Right hindlimb (tissue), 1 donor: Measurements from ENCODE around the gene SERPINE1.

Experiments
- DNase-seq: peaks from one replicate; pipeline ENCODE4 v3.0.0-alpha.2; 2018

SERPINE1 gene

DNA sequence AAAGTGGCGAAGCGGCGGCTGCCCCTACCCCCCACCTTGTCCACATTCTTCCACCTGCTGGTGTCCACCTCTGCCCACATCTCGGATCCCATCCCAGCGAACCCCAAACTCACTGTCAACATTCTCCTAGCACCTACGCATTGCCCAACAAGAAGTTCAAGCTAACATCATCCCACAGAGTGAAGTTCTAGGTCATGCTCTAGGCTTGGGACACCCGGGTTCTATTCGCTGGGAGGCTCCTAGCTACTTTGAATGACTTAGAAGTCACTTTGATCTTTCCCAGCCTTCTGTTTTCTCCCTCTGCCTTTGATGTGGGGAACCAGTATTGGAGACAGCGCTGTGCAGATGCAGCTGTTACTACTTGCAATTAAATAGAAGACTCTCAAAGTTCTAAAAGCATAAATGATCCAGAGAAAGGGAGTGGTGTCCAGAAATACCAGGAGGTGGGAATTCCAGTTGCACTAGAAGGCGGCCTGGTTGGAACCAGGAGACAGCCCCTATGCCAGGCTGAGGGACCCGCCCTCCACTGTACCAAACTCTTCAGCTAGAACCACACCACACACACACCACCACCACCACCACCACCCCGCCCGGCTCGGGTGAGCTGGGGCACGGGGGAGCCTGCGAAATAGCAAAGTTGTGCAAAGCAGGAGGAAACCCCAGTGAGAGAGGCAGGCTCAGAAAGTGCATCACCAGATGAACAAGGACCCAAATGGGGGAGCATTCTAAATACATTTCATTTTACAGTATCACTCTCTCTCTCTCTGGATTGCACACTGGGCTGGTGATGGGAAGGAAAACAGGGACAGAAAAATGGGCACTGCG is 43.9 kb downstream of the SERPINE1 start:
- no peak for DNase-seq

DNA sequence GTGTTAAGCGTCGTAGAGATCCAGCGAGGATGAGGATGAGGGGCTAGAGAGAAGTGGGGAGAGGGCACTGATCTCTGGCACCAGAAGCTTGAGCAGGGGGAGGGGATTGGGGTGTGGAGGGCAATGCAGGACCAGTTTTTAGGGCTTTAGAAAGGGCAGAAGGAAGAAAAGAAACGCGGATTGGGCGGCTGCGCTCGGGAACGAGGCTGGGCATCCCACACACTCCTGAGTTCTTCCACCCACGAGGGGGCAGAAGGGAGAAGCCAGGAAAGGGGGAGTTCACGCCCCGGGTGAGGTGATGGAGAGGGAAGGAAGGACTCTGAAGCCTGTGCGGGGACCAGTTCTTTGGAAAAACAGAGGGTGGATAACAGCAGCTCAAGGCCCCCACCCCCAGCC is 44.5 kb downstream of the SERPINE1 start:
- no peak for DNase-seq

DNA sequence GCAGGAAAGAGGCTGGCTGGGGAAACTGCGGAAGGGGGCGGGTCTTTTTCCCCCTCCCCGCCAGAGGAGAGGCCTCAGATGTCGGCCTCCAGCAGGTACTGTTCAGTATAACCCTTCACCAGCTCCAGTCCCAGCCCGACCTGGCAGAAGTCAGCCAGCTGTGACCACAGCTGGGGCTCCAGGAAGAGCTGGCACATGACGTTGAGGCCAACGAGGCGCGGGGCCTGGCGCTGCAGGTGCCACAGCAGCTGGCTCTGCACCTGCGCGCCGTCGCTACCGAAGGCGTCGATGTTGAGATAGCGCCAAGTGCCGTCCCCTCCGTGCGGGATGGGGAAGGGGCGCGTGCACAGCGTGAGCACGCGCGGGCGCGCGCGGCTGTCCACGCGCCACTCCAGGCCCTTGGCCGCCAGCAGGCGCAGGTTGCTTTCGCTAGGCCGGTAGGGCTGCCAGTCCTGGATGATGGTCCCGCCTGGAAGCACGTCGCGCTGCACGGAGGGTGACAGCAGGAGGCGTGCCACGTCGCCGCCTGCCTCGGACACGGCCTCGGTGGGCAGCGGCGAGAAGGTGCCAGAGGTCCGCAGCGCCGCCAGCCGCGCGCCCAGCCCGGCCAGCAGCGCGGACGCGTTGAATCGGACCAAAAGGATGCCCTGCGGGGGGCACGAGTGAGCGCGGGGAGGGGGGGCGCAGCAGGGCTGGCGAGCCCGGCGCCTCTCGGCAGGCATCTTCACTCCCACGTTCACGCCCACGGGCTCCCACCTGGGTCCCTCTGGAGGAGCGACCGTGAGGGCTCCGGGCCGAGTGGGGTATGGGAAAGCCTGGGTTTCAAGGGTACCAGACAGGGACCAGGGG is 45.3 kb downstream of the SERPINE1 start:
- no peak for DNase-seq

DNA sequence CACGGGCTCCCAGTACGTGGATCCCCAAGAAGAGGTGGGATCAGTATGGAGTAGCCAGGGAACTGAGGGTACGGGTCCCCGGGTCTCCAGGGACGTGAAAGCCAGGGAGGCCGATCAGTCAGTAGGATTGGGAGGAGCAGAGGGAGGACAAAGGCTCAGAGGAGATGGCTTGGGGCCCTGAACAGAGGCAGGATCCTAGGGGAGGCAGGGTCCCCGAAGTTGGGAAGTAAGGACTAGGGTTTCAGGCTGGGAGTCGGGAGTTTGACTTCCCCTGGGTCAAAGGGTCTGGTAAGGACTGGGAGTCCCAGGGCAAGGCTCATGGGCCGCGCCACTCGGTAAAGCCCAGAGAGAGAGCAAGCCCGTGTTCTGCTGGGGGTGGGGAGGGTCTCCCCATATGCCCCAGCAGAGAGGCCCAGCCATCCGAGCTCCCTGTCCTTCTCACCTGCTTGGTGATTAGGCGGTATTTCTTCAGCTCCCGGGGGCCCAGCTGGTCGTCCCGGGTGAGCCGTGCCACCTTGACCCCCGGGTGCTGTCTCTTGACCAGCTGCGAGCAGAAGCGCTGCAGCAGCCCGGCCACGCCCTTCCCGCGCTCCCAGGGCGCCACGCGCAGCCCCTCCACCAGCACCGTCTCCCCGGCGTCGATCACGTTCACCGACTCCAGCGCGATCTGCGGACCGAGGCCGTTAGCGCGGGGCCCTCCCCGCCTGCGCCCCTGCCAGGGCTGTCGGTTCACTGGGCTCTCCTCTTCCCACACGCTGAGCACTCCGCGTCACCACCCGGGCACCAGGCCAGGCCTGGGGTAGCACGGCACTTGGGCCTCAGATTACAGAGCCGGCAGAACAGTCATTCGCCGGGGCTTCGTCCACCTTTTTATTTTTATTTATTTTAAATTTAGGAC is 46.2 kb downstream of the SERPINE1 start:
- peak; percentile 64 for DNase-seq

DNA sequence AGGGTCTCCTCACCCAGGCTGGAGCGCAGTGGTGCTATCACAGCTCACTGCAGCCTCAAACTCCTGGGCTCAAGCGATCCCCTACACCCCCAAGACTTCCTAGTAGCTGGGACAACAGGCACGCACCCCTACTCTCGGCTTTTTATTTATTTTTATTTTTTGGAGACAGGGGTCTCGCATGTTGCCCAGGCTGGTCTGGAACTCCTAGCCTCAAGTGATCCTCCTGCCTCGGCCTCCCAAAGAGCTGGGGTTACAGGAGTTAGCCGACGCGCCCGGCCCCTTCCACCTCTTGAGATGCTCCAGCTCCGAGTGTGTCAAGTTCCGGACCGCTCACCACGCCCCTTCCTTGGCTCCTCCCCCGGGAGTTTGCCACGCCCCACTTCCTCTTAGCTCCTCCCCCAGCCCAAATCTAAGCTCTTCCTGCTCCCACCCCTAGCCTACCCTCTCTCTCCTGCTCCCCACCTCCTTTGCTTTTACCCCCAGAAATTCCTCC is 46.9 kb downstream of the SERPINE1 start:
- DNase-seq, result no peak

DNA sequence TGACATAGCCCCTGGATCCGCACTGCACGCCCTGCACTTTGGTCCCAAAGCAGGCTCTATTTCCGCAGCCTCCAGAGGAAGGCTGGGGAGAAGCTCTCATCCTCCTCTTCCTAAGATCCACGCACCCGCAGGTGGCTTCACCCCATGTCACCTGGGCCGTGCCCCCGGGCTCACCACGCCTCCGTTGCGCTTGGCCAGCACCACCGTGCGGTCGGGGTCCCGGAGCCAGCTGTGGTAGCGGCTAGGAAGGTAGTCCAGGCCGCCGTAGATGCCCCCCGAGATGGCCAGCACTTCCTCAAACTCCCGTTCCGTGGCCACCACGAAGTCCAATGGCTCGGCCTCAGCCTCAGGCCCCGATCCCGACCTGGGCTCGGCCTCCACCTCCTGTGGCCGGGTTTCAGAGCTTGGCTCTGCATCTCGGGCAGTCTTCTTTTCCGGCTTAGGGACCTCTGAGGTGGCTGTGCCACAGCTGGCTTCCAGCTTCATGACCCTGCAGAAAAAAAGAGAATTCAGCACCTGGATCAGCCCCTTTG is 47.5 kb downstream of the SERPINE1 start:
- DNase-seq, result no peak

DNA sequence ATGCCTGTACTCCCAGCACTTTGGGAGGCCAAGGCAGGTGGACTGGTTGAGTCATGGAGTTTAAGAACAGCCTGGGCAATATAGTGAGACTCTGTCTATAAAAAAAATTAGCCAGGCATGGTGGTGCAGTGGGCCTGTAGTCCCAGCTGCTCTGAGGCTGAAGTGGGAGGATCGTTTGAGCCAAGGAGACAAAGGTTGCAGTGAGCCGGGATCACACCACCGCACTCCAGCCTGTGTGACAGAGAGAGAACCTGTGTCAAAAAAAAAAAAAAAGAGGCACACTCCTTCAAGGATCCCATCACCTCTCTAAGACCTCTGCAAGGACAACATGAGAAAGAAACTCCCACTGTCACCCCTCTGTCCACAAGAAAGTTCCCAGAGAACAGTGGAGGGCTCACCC is 48.8 kb downstream of the SERPINE1 start:
- no peak for DNase-seq

DNA sequence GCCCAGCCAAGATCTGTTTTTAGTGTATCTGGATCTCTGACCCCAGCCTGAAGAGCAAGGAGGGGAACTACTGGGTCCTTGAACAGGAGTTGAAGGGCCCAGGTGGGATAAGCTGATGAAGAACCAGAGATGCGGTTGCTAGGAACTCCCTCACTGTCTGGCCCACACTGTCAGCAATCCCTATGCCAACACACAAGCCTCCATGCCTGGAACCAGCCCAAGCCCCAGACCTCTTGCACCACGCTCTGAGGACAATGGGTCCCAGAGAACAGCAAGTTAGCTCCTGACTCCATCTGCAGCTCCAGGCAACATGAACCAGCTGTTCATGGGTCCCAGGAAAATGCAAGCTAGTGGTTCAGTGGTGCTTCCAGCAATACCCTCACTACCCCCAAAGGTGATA is 50.7 kb downstream of the SERPINE1 start:
- DNase-seq, result no peak

DNA sequence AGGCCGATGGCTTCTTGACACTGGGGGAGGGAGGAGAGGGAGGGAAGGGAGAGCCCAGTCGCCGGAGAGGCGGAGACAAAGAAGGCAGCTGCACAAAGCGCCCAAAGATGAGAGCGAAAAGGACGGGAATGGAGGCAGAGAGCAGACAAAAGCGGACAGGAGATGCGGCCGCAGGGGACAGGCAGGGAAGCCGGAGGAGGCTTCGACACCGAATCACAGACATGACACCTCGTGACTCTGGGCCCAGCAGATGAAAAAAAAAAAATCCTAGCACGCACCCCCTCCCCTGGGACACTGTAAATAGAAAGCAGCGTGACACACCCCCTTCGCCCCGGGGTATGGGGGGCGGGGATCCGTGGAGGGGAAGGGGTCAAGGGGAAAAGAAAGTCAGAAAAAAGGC is 52.2 kb downstream of the SERPINE1 start:
- DNase-seq, result no peak

DNA sequence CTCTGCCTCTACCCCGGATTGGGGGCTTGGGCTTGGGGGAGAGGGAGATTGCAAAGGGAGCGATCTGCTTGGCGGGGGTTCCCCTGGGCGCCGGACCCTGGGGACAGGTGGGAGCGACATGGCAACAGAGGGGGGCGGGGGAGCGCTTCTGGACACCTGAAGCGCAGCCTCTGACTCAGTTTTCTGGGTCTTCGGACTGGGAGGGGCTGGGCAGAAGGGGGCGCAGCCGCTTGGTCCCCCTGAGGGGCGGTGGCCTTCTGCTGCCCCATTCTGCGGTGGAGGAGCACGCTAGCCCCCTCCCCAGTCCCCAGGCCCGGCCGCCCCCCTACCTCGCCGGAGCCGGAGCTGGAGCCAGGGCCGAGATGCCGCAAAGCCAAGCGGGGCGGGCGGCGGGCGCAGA is 52.8 kb downstream of the SERPINE1 start:
- no peak for DNase-seq

DNA sequence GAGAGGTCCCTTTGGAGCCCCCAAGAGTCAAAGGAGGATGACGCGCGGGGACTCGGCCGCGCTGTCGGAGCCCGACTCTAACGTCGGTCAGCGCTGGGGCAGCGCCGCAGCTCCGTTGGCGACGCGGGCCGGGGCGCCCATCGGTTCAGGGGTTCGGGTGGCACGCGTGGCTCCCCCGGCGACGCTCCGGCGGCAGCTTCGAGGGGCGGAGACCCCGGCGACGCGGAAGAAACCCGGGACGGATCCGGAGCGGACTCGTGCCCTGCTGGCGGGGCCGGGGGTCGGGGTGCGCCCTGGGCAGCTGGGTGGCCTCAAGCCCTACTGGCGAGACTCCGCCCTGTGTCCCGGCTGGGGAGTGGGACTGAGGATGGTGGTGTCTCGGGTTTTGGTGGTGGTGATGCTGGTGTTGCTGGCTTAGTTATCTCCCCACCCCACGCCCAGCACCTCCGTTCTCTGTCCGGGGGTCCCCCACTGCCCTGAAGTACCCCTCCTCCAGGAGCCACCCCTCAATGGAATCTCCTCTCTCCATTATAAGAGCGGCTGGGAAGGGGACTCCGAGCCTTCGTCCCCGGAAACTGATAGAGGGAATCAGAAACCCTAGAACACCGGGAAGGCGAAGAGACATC is 53.3 kb downstream of the SERPINE1 start, which contains the start of gene NAT16:
Gene NAT16 (minus strand): TSS at position 164 of the 626 bp plus-strand sequence. CDS start 5,486 bp downstream, outside the sequence.
- no peak for DNase-seq

DNA sequence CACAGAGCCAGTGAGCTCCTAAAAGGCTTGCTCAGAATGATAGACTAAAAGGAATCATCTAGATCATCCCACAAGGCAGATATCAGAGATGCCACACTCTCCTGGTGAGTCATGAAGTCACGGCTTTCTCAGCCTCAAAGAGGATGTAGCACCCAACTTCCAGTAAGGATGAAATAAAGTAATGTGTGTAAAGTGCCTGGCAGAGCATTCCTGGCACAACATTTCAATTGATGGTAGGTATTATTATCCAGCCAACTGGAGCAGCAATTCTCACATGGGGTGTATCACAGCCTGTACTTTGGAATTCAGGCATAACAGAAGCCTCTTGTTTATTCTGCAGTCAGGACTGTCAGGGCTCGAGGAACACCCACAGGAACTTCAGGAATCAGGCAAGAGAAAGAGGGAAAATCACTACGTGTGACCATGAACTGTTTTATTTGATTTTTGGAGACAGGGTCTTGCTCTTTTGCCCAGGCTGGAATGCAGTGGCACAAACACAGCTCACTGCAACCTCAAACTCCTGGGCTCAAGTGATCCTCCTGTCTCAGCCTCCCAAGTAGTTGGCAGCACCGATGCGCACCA is 58.4 kb downstream of the SERPINE1 start:
- DNase-seq, result no peak

DNA sequence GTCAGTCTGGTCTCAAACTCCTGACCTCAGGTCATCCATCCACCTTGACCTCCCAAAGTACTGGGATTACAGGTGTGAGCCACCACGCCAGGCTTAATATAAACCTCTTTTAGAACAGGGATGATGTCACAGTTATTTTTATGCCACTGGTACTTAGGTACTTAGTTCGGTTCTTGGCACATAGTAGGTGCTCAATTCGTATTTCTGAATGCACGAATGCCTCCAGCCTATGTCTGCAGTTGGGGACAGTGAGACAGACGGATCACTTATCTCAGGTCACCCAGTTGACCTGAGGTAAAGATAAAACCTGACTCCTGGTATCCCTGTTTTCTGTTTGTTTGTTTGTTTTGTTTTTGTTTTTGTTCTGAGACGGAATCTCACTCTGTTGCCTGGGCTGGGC is 59.3 kb downstream of the SERPINE1 start:
- DNase-seq, result no peak

DNA sequence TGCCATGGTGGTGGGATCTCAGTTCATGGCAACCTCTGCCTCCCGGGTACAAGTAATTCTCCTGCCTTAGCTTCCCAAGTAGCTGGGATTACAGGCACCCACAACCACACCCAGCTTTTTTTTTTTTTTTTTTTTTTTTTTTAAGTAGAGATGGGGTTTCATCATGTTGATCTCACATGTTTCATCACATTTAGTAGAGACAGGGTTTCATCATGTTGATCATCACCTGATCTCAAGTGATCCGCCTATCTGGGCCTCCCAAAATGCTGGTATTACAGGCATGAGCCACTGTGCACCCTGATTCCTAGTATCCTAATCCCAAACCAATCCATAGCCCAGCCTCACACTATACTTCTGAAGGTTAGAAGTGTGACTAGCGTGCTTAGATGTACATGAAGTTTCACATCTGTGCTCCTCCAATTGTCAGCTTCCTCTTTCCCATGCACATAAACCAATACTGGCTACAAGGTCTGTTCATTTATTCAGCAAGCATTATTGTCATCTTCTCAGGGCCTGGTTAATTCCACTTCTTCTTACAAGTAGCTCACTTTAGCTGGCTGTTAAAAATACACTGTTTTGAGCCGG is 60.0 kb downstream of the SERPINE1 start:
- DNase-seq, result no peak
